ENCODE data around the gene SYT15B.
"Not testable (repeated sequence)": the region's sequence is repeated elsewhere in the genome, so short reads cannot be mapped to it uniquely, and the experiment has no call there.

The SYT15B gene

GRCh38 chr10:47723362-47723761, 40.0 kb downstream of the SYT15B start:
- H3K36me3 ChIP-seq (ENCODE audit: control insufficient read depth in 1 of 2, insufficient read depth in 2 of 2, low read length in 2 of 2); H3K27ac ChIP-seq (ENCODE audit: low read length); H3K27me3 ChIP-seq (ENCODE audit: low read depth, low read length); H3K4me1 ChIP-seq (ENCODE audit: control insufficient read depth in 1 of 2, insufficient read depth in 2 of 2, low read length in 2 of 2); H3K4me3 ChIP-seq (ENCODE audit: low read depth in 1 of 2, low read length in 2 of 2); H3K9me3 ChIP-seq (ENCODE audit: control insufficient read depth in 1 of 2, low read length in 2 of 2): not testable (repeated sequence)

GRCh38 chr10:47717011-47717769, 46.2 kb downstream of the SYT15B start:
- not testable (repeated sequence) for H3K4me3 ChIP-seq (ENCODE audit: low read depth in 1 of 2, low read length in 2 of 2); H3K27ac ChIP-seq (ENCODE audit: low read length); H3K9me3 ChIP-seq (ENCODE audit: control insufficient read depth in 1 of 2, low read length in 2 of 2); H3K4me1 ChIP-seq (ENCODE audit: control insufficient read depth in 1 of 2, insufficient read depth in 2 of 2, low read length in 2 of 2); H3K36me3 ChIP-seq (ENCODE audit: control insufficient read depth in 1 of 2, insufficient read depth in 2 of 2, low read length in 2 of 2); H3K27me3 ChIP-seq (ENCODE audit: low read depth, low read length)
